ENCODE results near the gene FAAH2.
"Not testable (repeated sequence)": the region's sequence is repeated elsewhere in the genome, so short reads cannot be mapped to it uniquely, and the experiment has no call there.

FAAH2 gene

DNA sequence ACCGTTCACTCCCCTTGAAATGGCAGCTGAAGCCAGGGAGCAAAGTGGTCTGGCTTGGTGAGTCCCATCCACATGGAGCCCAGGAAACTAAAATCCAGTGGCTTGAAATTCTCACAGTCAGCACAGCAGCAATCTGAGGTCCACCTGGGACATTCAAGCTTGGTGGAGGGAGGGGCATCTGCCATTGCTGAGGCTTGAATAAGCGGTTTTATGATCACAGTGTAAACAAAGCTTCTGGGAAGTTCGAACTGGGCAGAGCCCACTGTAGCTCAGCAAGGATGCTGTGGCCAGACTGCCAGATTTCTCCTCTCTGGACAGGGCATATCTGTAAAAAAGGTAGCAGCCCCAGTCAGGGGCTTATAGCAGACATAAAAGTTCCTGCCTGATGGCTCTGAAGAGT is 15.5 kb upstream of the FAAH2 start:
- no peaks in the 10 kb centered on the region for H3K4me1 ChIP-seq (ENCODE audit: control extremely low read depth in 1 of 4, control insufficient read depth in 4 of 4, insufficient read depth in 4 of 4, low read length in 3 of 4)
- no peaks in the 10 kb centered on the region for H3K27me3 ChIP-seq (replicated peaks in 2 of 5; ENCODE audit: control insufficient read depth in 4 of 5, insufficient read depth in 5 of 5, low read length in 4 of 5)
- H3K4me3 ChIP-seq (ENCODE audit: control insufficient read depth in 1 of 7, extremely low read depth in 1 of 7, insufficient read depth in 4 of 7, low read depth in 2 of 7, low read length in 6 of 7), result no peak overlapping the region
- H3K9me3 ChIP-seq (ENCODE audit: control extremely low read depth in 1 of 5, control insufficient read depth in 4 of 5, insufficient read depth in 2 of 5, low read depth in 1 of 5, low read length in 4 of 5), result peaks cover 0 to 24% (median 3%) of the 10 kb centered on the region in 5 experiments
- no peak for DNase-seq
- ChIA-PET CTCF (interaction anchor here (1.4 kb wide), 1 partner anchor 12 kb away, joined by 3 read pairs; no protein-coding TSS in a partner anchor), POLR2A (no interaction called here)
- H3K27ac ChIP-seq (ENCODE audit: insufficient read depth in 1 of 2, low read depth in 1 of 2, low read length in 2 of 2, poor library complexity in 1 of 2, severe bottlenecking in 2 of 2), result no peak overlapping the region
- WGBS (ENCODE audit: insufficient coverage), result 88% methylated on average over 3 of the region's 3 CpGs
- H3K36me3 ChIP-seq (ENCODE audit: control insufficient read depth in 4 of 4, insufficient read depth in 4 of 4, low read length in 3 of 4), result no peaks in the 10 kb centered on the region

DNA sequence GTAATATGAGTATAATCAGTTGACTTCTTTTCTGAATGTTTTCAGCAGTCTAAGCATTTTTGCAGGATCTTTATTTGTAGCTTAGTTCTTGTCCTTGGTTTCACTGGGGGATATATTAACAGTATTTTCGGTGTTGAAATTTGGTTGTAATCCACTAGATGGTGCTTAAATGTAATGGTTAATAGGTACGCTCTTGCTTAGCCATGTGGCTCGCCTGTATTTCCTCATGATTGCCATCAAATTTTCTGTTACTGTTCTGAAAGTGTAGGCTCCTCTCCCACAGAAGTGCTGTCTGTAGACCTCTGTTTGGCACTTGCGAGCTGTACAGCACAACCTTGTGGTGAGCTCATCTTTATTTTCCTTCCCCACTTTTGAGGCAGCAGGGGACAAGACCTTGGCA is 3.9 kb upstream of the FAAH2 start:
- H3K27ac ChIP-seq (ENCODE audit: insufficient read depth in 1 of 2, low read depth in 1 of 2, low read length in 2 of 2, poor library complexity in 1 of 2, severe bottlenecking in 2 of 2), result no peak overlapping the region
- CTCF ChIA-PET, result interaction anchor here (1.3 kb wide), 1 partner anchor 12 kb away, joined by 3 read pairs; no protein-coding TSS in a partner anchor

DNA sequence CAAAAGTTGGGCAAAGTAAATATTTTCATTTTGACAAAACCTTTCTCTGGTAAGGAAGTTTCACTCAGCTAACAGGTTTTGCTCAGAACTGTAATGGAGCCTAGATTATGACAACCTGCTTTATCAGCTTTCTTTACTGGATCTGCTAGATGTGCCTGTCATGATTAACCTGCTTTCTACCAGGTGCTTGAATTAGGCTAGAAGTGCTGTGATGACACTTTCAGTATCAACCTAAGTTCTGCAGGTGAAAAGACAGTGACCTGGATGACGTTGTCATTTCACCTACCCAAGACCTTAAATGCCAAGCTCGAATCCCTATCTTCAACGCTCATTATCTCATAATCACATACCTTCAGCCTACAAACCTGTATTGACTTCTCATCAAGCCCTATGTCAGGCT is 1.5 kb upstream of the FAAH2 start:
- WGBS (ENCODE audit: insufficient coverage), result 61% methylated on average over 2 of the region's 3 CpGs
- H3K27ac ChIP-seq (ENCODE audit: insufficient read depth in 1 of 2, low read depth in 1 of 2, low read length in 2 of 2, poor library complexity in 1 of 2, severe bottlenecking in 2 of 2), result no peak overlapping the region
- H3K27me3 ChIP-seq (replicated peaks in 2 of 5; ENCODE audit: control insufficient read depth in 4 of 5, insufficient read depth in 5 of 5, low read length in 4 of 5), result peaks cover 0 to 6% (median 0%) of the 10 kb centered on the region in 5 experiments
- peaks cover 0 to 9% (median 3%) of the 10 kb centered on the region in 4 experiments for H3K4me1 ChIP-seq (ENCODE audit: control extremely low read depth in 1 of 4, control insufficient read depth in 4 of 4, insufficient read depth in 4 of 4, low read length in 3 of 4)
- H3K4me3 ChIP-seq (ENCODE audit: control insufficient read depth in 1 of 7, extremely low read depth in 1 of 7, insufficient read depth in 4 of 7, low read depth in 2 of 7, low read length in 6 of 7), result no peak overlapping the region
- DNase-seq, result no peak
- no peaks in the 10 kb centered on the region for H3K9me3 ChIP-seq (ENCODE audit: control extremely low read depth in 1 of 5, control insufficient read depth in 4 of 5, insufficient read depth in 2 of 5, low read depth in 1 of 5, low read length in 4 of 5)
- CTCF ChIA-PET, result no interaction called here
- H3K36me3 ChIP-seq (ENCODE audit: control insufficient read depth in 4 of 4, insufficient read depth in 4 of 4, low read length in 3 of 4), result no peaks in the 10 kb centered on the region
- POLR2A ChIA-PET, result no interaction called here

More for the DNA sequence above, 3.9 kb upstream of the FAAH2 start:
- H3K9me3 ChIP-seq (ENCODE audit: control extremely low read depth in 1 of 5, control insufficient read depth in 4 of 5, insufficient read depth in 2 of 5, low read depth in 1 of 5, low read length in 4 of 5), result no peaks in the 10 kb centered on the region
- no peak overlapping the region for H3K4me3 ChIP-seq (ENCODE audit: control insufficient read depth in 1 of 7, extremely low read depth in 1 of 7, insufficient read depth in 4 of 7, low read depth in 2 of 7, low read length in 6 of 7)
- DNase-seq, result peak in 2 of 3 donors; percentile 5 to 30
- WGBS (ENCODE audit: insufficient coverage), result 47% methylated on average over 3 of the region's 4 CpGs
- H3K36me3 ChIP-seq (ENCODE audit: control insufficient read depth in 4 of 4, insufficient read depth in 4 of 4, low read length in 3 of 4), result no peaks in the 10 kb centered on the region
- peaks cover 0 to 6% (median 0%) of the 10 kb centered on the region in 5 experiments for H3K27me3 ChIP-seq (replicated peaks in 2 of 5; ENCODE audit: control insufficient read depth in 4 of 5, insufficient read depth in 5 of 5, low read length in 4 of 5)
- peaks cover 0 to 9% (median 3%) of the 10 kb centered on the region in 4 experiments for H3K4me1 ChIP-seq (ENCODE audit: control extremely low read depth in 1 of 4, control insufficient read depth in 4 of 4, insufficient read depth in 4 of 4, low read length in 3 of 4)
- POLR2A ChIA-PET, result no interaction called here

DNA sequence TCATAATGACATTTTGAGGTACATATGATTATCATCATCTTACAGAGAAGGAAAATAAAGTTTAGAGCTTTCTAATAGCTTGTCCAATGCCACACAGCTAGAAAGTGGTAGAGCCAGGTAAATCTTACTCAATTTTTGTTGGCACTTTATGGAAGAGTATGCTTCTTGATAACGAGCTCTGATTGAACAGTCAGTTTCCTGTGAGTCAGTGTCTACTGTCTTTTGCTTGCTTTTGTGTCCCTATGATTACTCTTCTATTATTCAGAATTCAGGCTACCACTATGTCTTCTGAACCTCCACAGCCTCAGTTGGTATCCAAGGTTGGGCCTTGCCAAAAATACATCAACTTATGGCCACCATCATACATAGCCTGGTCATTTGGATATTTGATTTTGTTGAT is 2.6 kb downstream of the FAAH2 start:
- peaks cover 0 to 6% (median 0%) of the 10 kb centered on the region in 5 experiments for H3K27me3 ChIP-seq (replicated peaks in 2 of 5; ENCODE audit: control insufficient read depth in 4 of 5, insufficient read depth in 5 of 5, low read length in 4 of 5)
- POLR2A ChIA-PET, result no interaction called here
- CTCF ChIA-PET, result no interaction called here
- no peaks in the 10 kb centered on the region for H3K36me3 ChIP-seq (ENCODE audit: control insufficient read depth in 4 of 4, insufficient read depth in 4 of 4, low read length in 3 of 4)
- H3K4me1 ChIP-seq (ENCODE audit: control extremely low read depth in 1 of 4, control insufficient read depth in 4 of 4, insufficient read depth in 4 of 4, low read length in 3 of 4), result peaks cover 0 to 9% (median 3%) of the 10 kb centered on the region in 4 experiments
- H3K9me3 ChIP-seq (ENCODE audit: control extremely low read depth in 1 of 5, control insufficient read depth in 4 of 5, insufficient read depth in 2 of 5, low read depth in 1 of 5, low read length in 4 of 5), result no peaks in the 10 kb centered on the region
- DNase-seq, result no peak
- no peak overlapping the region for H3K27ac ChIP-seq (ENCODE audit: insufficient read depth in 1 of 2, low read depth in 1 of 2, low read length in 2 of 2, poor library complexity in 1 of 2, severe bottlenecking in 2 of 2)
- no peak overlapping the region for H3K4me3 ChIP-seq (ENCODE audit: control insufficient read depth in 1 of 7, extremely low read depth in 1 of 7, insufficient read depth in 4 of 7, low read depth in 2 of 7, low read length in 6 of 7)
- no CpG with 5 or more reads among the region's 1 CpG for WGBS (ENCODE audit: insufficient coverage)

DNA sequence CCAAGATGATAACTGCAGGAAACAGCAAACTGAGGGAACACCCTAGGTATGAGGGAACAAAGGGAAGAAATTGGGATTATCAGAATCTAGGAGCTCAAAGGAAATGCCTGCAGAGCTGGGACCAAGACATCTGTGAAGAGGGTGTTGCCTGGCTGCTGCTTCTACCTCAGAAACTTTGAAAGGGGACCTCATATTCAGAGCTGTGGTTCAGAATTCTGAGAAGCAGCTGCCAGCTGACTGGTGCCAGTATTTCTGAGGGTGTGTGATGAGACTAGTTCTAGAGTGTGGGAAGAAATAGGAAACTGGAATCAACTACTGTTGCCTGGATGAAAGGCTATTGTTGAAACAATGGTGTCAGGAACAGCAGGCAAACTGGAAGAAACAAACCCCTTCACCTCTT is 8.5 kb downstream of the FAAH2 start:
- ChIA-PET CTCF (no interaction called here), POLR2A (no interaction called here)
- Histone ChIP-seq H3K27ac (ENCODE audit: insufficient read depth in 1 of 2, low read depth in 1 of 2, low read length in 2 of 2, poor library complexity in 1 of 2, severe bottlenecking in 2 of 2) (no peak overlapping the region), H3K4me1 (ENCODE audit: control extremely low read depth in 1 of 4, control insufficient read depth in 4 of 4, insufficient read depth in 4 of 4, low read length in 3 of 4) (no peaks in the 10 kb centered on the region), H3K36me3 (ENCODE audit: control insufficient read depth in 4 of 4, insufficient read depth in 4 of 4, low read length in 3 of 4) (peaks cover 0 to 4% (median 0%) of the 10 kb centered on the region in 4 experiments), H3K27me3 (replicated peaks in 2 of 5; ENCODE audit: control insufficient read depth in 4 of 5, insufficient read depth in 5 of 5, low read length in 4 of 5) (no peaks in the 10 kb centered on the region), H3K9me3 (ENCODE audit: control extremely low read depth in 1 of 5, control insufficient read depth in 4 of 5, insufficient read depth in 2 of 5, low read depth in 1 of 5, low read length in 4 of 5) (peaks cover 0 to 5% (median 0%) of the 10 kb centered on the region in 5 experiments), H3K4me3 (ENCODE audit: control insufficient read depth in 1 of 7, extremely low read depth in 1 of 7, insufficient read depth in 4 of 7, low read depth in 2 of 7, low read length in 6 of 7) (no peak overlapping the region)
- no peak for DNase-seq

DNA sequence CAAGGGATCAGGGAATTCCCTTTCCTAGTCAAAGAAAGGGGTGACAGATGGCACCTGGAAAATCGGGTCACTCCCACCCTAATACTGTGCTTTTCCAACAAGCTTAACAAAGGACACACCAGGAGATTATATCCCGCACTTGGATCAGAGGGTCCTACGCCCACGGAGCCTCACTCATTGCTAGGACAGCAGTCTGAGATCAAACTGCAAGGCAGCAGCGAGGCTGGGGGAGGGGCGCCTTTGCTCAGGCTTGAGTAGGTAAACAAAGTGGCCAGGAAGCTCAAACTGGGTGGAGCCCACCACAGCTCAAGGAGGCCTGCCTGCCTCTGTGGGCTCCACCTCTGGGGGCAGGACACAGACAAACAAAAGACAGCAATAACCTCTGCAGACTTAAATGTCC is 9.2 kb downstream of the FAAH2 start:
- H3K27ac ChIP-seq (ENCODE audit: insufficient read depth in 1 of 2, low read depth in 1 of 2, low read length in 2 of 2, poor library complexity in 1 of 2, severe bottlenecking in 2 of 2); H3K4me3 ChIP-seq (ENCODE audit: control insufficient read depth in 1 of 7, extremely low read depth in 1 of 7, insufficient read depth in 4 of 7, low read depth in 2 of 7, low read length in 6 of 7); H3K36me3 ChIP-seq (ENCODE audit: control insufficient read depth in 4 of 4, insufficient read depth in 4 of 4, low read length in 3 of 4); DNase-seq; H3K9me3 ChIP-seq (ENCODE audit: control extremely low read depth in 1 of 5, control insufficient read depth in 4 of 5, insufficient read depth in 2 of 5, low read depth in 1 of 5, low read length in 4 of 5); CTCF ChIA-PET; H3K4me1 ChIP-seq (ENCODE audit: control extremely low read depth in 1 of 4, control insufficient read depth in 4 of 4, insufficient read depth in 4 of 4, low read length in 3 of 4); H3K27me3 ChIP-seq (replicated peaks in 2 of 5; ENCODE audit: control insufficient read depth in 4 of 5, insufficient read depth in 5 of 5, low read length in 4 of 5); POLR2A ChIA-PET: not testable (repeated sequence)
- WGBS (ENCODE audit: insufficient coverage), result 91% methylated on average over 6 of the region's 6 CpGs

DNA sequence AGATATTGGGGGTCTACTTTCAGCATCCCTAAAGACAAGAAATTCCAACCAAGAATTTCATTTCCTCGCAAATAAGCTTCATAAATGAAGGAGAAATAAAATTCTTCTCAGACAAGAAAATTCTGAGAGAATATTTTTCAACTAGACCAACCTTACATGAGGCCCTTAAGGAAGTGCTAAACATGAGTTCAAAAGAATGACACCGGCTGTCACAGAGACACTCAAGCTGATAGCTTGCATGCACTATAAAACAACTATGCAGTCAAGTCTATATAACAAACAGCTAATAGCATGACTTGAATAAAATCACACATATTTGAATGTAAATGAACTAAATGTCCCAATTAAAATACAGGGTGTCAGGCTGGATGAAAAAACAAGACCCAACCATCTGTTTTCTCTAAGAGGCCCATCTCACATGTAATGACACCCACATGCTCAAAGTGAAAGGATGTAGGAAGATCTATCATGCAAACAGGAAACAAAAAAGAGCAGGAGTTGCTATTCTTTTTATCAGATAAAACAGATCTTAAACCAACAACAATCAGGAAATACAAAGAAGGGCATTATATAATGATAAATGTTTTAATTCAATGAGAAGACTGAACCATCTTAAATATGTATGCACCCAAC is 27.2 kb downstream of the FAAH2 start:
- 100% methylated on average over 1 of the region's 2 CpGs for WGBS (ENCODE audit: insufficient coverage)
- peaks cover 0 to 3% (median 1%) of the 10 kb centered on the region in 5 experiments for H3K9me3 ChIP-seq (ENCODE audit: control extremely low read depth in 1 of 5, control insufficient read depth in 4 of 5, insufficient read depth in 2 of 5, low read depth in 1 of 5, low read length in 4 of 5)
- no peak overlapping the region for H3K27ac ChIP-seq (ENCODE audit: insufficient read depth in 1 of 2, low read depth in 1 of 2, low read length in 2 of 2, poor library complexity in 1 of 2, severe bottlenecking in 2 of 2)
- H3K36me3 ChIP-seq (ENCODE audit: control insufficient read depth in 4 of 4, insufficient read depth in 4 of 4, low read length in 3 of 4), result peaks cover 0 to 8% (median 0%) of the 10 kb centered on the region in 4 experiments
- no peak overlapping the region for H3K4me3 ChIP-seq (ENCODE audit: control insufficient read depth in 1 of 7, extremely low read depth in 1 of 7, insufficient read depth in 4 of 7, low read depth in 2 of 7, low read length in 6 of 7)
- CTCF ChIA-PET, result no interaction called here
- no peaks in the 10 kb centered on the region for H3K27me3 ChIP-seq (replicated peaks in 2 of 5; ENCODE audit: control insufficient read depth in 4 of 5, insufficient read depth in 5 of 5, low read length in 4 of 5)
- H3K4me1 ChIP-seq (ENCODE audit: control extremely low read depth in 1 of 4, control insufficient read depth in 4 of 4, insufficient read depth in 4 of 4, low read length in 3 of 4), result no peaks in the 10 kb centered on the region
- no peak for DNase-seq
- POLR2A ChIA-PET, result no interaction called here

Data from common myeloid progenitor, CD34-positive (primary cell).